NCI-H526 treated with DMSO at 0.1 percent for 48 hours (cell line): Measurements from ENCODE around the gene TTLL4.

Source experiments
- DNase-seq: peaks from one replicate; lab custom pipeline; 2025; lab: John Stamatoyannopoulos, UW

The TTLL4 gene

GRCh38 chr2:218713922-218714321 is 3.3 kb downstream of the TTLL4 start:
- DNase-seq = no peak

GRCh38 chr2:218716070-218716469 is 5.4 kb downstream of the TTLL4 start:
- no peak for DNase-seq

DNA sequence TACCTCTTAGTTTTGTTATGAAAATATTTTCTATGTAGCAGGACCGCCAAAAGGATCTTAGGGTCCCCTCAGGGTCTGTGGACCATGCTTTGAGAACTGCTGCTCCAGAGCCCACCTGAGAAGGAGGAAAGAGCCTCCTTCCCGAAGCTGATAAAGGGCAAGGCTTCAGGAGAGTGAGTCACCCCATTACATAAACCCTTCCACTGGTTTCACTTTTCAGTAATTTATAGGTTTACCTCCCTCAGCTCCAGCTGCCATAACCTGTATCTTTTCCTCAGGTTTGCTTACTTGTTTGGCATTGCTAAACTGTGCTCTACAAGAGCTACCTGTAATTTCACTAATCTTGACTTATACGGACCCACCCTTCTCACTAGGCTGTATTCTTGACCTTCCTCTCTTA is 6.6 kb downstream of the TTLL4 start:
- DNase-seq = no peak

DNA sequence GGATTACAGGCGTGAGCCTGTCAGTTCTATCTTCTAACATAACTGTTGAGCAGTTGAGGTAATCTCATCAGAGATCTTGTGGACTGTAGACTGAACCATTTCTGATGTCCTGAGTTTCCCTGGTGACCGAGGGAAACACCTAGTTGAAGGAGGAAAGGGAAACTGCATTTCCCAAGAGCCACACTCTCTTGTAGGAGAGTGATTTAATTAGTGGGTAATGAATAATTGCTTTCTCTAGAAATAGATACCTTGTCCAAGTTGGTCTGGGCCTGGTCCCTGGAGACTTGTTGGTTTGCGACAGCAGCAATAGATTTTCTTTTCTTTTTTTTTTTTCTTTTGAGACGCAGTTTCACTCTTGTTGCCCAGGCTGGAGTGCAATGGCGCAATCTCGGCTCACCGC is 7.4 kb downstream of the TTLL4 start:
- DNase-seq = no peak

DNA sequence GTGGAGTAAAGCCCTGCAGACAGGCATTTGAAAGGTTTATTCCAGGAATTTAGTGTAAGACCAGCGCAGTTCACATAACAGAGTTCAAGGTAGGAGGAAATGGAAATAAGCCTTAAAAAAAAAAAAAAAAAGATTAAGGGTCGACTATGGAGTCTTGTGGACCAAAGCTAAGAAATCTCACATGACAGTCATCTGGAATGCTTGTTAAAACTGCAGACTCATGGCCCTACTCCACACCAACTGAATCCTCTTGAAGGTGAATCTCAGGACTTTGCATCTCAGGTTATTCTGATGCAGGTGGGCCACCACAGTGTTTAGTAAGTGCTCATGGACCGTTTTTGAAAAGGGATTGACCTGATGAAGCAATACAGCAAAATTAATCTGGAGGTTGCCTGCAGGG is 8.8 kb downstream of the TTLL4 start:
- DNase-seq = no peak

DNA sequence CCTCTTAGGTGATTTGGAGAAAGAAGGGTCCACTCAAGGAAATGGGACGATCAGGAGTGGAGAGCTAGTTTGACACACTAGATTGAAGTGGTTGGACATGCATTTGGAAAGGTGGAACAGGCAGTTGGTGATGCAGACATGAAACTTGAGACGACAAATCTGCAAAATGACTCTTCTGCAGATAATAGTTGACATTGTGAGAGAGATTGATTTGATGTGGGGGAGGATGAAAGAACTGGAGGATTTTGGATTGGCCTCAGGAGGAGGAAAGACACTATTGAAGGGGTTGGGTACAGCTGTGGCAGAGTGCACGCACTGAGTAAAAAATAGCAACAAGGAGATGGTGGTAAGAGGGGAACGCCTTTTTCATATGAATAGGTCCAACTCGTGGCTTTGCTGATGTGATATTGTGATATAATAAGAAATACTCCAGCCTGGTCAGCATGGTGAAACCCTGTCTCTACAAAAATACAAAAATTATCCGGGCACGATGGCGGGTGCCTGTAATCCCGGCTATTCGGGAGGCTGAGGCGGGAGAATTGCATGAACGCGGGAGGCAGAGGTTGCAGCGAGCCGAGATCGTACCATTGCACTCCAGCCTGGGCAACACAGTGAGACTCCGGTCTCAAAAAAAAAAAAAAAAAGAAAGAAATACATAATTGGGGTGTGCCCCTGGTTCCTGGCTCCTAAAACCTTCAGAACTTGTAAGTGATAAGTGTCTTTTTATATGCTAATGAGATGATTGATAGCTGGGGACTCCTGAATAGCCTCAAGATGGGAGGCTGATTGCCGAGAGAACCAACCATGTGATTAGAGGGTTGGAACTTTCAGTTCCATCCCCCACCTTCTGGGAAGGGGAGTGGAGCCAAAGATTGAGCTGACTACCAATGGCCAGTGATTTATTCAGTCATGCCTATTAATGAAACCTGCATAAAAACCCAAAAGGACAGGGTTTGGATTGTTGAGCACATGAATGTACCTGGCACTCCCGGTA is 9.7 kb downstream of the TTLL4 start:
- DNase-seq = no peak

DNA sequence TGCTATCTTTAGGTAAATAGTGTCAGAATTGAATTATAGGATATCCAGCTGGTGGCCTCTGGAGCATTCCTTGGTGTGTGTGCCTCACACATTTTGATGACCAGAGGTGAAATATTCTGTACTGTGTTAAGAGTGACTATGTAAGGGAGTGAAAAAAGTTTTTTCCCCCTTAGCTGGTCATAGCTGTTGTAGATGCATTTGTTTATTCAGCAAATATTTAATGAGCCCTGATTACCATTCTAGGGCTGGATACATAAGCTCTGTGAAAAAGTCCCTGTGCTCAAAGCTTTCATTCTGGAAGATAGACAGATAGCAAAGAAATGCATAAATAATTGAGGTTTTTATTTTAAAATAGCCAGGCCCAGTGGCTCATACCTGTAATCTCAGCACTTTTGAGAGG is 10.9 kb downstream of the TTLL4 start:
- no peak for DNase-seq

DNA sequence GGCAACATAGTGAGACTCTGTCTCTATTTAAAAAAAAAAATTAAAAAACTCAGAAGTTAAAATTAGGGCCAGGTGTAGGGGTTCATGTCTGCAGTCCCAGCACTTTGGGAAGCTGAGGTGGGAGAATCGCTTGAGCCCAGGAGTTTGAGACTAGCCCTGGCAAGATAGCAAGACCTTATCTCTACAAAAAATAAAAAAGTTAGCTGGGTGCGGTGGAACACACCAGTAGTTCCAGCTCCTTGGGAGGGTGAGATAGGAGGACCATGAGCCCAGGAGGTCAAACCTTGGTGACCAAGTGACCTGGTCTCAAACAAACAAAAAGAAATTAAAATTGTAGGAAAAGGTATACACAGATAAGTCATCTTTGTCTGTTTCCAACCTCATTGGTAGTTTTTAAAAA is 11.3 kb downstream of the TTLL4 start:
- no peak for DNase-seq

- DNase-seq = no peak
These were observed 11.8 kb downstream of the TTLL4 start for GRCh38 chr2:218722419-218722818.

DNA sequence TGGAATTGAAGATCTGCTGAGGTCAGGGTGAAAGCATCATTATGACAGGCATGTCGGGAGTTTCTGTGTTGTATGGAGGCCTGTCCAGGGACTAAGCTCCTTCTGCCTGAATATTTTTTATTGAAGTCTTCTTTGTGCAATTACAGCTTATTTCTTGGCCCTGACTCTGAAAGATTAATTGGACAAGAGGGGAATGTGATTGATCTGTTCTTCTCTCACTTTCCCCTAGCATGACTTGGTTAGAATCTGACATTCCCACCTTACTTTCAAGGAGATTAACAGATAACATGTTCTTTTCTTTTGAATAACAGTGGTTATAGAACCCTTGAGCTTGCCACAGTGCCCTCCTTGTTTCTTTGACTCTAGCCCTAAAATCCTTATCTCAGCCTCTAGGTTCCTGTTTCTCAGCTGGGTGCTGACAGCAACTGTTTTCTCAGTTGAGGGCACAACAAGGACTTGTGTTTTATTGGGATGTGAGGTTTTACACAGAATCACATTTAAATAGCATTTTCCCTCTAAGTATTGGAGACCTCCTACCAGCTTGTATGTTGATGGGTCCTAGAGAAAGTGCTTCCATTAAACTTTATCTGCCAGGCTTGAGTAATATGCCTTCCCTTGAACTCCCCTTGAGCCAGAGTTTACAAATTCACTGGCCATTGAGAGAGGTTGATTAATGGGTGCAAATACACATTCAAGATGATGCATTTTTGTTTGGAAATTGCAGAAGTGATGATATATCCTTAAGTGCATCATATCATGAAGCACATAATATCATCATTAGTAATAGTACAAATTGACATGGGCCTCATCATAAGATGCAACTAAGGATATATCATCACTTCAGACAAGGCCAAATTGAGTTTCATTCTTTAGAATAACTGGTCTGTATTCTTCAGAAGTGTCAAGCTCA is 12.5 kb downstream of the TTLL4 start:
- no peak for DNase-seq

DNA sequence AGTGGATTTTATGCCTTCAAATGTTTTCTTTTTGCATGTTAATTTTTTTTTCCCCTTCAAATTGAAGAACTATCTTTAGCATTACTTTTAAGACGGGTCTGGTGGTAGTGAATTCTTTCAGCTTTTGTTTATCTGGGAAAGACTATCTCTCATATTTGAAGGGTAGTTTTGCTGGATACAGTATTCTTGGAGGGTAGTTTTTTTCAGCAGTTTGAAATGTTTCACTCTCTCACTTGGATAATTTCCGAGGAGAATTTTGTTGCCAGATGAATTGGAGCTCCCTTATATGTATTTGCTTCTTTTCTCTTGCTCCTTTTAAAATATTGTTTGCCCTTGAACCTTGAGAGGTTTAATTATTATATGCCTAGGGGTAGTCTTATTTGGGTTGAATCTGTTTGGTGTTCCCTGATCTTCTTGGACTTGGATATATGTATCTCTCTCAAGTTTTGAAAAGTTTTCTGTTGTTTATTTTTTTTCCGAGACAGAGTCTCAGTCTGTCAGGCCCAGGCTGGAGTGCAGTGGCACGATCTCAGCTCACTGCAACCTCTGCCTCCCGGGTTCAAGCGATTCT is 15.5 kb downstream of the TTLL4 start:
- DNase-seq = no peak

GRCh38 chr2:218727502-218728165 is 17.0 kb downstream of the TTLL4 start:
- no peak for DNase-seq

DNA sequence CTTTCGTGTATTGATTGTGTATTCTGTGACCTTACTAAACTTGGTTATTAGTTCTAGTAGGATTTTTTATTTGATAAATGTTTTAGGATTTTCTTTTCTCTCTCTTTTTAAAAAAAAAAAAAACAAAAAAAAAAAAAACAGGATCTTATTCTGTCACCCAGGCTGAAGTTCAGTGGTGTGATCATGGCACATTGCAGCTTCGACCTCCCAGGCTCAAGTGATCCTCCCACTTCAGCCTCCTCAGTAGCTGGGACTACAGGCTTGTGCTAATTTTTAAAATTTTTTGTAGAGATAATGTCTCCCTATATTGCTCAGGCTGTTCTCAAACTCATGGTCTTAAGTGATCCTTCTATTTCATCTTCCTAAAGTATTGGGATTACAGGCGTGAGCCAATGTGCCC is 19.0 kb downstream of the TTLL4 start:
- DNase-seq = no peak

DNA sequence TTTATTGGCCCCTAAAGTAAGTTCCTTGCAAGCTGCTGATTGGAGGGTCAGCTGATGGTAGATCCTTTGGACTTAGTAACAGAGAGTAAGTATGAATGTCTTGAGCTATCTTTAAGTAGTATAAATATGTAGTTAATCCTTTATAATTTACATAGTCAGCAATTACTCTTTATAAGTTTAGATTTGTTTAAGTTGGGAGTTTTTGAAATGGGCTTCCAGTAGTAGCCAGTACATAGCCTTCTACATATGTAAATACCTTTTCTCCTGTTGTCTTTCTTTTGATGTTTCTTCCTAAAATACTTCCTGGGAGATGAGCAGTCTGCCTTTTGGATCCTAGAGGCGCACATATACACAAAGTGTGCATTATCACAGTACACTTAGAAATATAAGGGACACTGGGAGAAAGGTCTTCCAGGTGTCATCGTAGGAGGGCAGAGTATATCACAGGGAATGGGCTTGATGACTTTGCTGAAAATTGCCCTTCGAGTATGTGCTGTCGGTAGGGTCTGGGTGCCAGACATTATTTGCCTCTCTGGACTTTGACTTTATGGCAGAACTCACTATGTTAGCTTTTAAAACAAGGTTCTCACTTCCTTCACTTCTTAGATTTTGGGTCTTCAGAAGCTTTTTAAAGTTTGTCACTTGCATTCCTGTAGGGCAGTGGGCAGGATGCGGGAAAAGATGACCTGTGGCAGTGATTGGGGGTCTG is 21.6 kb downstream of the TTLL4 start:
- no peak for DNase-seq

DNA sequence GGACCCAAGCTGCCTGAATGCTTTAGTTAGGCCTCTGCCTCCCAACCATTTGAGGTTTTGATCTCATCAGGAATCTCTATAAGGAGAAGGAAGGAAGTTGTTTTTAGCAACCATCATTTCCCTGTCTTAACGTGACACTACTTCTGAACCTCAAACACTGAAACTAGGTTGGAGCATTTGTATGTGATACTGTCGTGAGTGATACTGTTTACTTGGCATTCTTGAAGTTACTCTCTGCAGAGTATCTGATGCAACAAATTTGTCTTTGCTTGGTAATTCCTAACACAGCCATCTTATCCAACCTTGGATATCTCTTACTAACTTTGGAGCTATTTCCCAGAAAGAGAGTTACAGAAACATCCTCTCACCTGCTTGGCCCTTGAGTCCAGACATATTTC is 22.1 kb downstream of the TTLL4 start:
- no peak for DNase-seq

GRCh38 chr2:218733171-218734021 is 22.8 kb downstream of the TTLL4 start:
- DNase-seq = no peak

GRCh38 chr2:218734190-218734975 is 23.7 kb downstream of the TTLL4 start:
- DNase-seq = no peak

DNA sequence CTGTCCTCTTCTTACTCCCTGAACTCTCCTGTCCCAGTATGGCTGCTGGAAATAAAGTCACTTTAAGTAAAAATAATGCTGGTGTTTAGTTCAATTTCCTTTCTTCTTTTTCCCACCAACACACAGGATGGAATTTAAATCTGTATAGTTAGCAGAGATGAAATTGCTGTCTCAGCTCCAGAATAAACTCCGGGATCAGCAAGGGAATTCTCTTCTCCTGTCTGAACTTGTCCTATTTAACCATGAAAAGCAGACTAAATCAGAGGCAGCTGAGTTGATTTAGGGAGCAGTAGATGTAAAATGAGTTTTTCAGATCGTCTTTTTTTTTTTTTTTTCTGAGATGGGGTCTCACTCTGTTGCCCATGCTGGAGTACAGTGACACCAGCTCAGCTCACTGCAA is 25.9 kb downstream of the TTLL4 start:
- no peak for DNase-seq

DNA sequence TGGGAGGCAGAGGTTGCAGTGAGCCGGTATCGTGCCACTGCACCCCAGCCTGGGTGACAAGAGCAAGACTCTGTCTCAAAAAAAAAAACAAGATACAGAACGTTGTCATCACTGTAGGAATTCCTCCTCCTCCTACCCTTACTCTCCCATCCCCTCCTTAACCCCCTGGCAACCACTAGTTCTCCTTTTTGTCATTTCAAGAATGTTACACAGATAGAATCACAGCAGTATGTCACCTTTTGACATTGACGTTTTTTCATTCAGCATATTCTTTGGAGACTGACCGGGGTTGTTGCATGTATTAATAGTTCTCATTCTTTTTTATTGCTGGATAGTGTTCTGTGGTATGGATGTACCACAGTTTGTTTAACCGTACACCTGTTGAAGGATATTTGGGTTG is 32.4 kb downstream of the TTLL4 start:
- DNase-seq = no peak

GRCh38 chr2:218744615-218745014 is 34.0 kb downstream of the TTLL4 start:
- DNase-seq = no peak
